NCI-H187 (cell line): ENCODE data around the gene ZNF850.
A peak's percentile ranks its signal among the peaks of the same experiment; 100 is the strongest.
"Not testable (repeated sequence)": the region's sequence is repeated elsewhere in the genome, so short reads cannot be mapped to it uniquely, and the experiment has no call there.

Source experiments
- DNase-seq, 2 experiments: peaks; one replicate each; lab custom pipeline; 2025; lab: John Stamatoyannopoulos, UW

ZNF850 gene

GRCh38 chr19:36772311-36773222, at the start of gene ZNF850:
ZNF850 (minus strand) TSS chr19:36772807; CDS start chr19:36762606, 10,201 bp downstream.
- peak; percentile 86 to 99 for DNase-seq

GRCh38 chr19:36821758-36822157, 49.2 kb upstream of the ZNF850 start:
- no peak for DNase-seq

- no peak for DNase-seq
Observed at GRCh38 chr19:36819130-36819630, 46.6 kb upstream of the ZNF850 start.

- no peak for DNase-seq
Observed at GRCh38 chr19:36807029-36807428, 34.4 kb upstream of the ZNF850 start.

- no peak for DNase-seq
Observed at GRCh38 chr19:36805364-36805763, 32.8 kb upstream of the ZNF850 start.

GRCh38 chr19:36797786-36798108, 25.1 kb upstream of the ZNF850 start:
- DNase-seq: no peak

GRCh38 chr19:36796714-36796992, 24.0 kb upstream of the ZNF850 start:
- no peak for DNase-seq

- DNase-seq: peak; percentile 8 to 33
Observed at GRCh38 chr19:36791420-36792141, 19.0 kb upstream of the ZNF850 start.

- no peak for DNase-seq
Observed at GRCh38 chr19:36775768-36776167, 3.2 kb upstream of the ZNF850 start.

- DNase-seq: no peak
Observed at GRCh38 chr19:36773223-36773579, 594 bp upstream of the ZNF850 start.

- DNase-seq: no peak
Observed at GRCh38 chr19:36771261-36772231, 1.1 kb downstream of the ZNF850 start.

- no peak for DNase-seq
Observed at GRCh38 chr19:36750066-36750691, 22.4 kb downstream of the ZNF850 start.

- not testable (repeated sequence) for DNase-seq
Observed at GRCh38 chr19:36749613-36750012, 23.0 kb downstream of the ZNF850 start.

GRCh38 chr19:36748431-36749275, 24.0 kb downstream of the ZNF850 start:
- DNase-seq: no peak

- no peak for DNase-seq
Observed at GRCh38 chr19:36747750-36748149, 24.9 kb downstream of the ZNF850 start.

- DNase-seq: no peak
Observed at GRCh38 chr19:36745870-36746269, 26.7 kb downstream of the ZNF850 start.

GRCh38 chr19:36736166-36736565, 36.4 kb downstream of the ZNF850 start:
- DNase-seq: not testable (repeated sequence)

GRCh38 chr19:36719687-36720556, 52.7 kb downstream of the ZNF850 start:
- no peak for DNase-seq

- no peak for DNase-seq
Observed at GRCh38 chr19:36709423-36709822, 63.2 kb downstream of the ZNF850 start.

- no peak for DNase-seq
Observed at GRCh38 chr19:36707134-36707533, 65.5 kb downstream of the ZNF850 start.
